Karpas-422 (cell line): ENCODE data around the gene NUMA1. TPM values are rescaled to one million over a fixed set of nuclear protein-coding genes. Genes with fewer than 3 reads are reported as not detected.

Source experiments
- DNase-seq: peaks from one replicate; pipeline ENCODE4 v3.0.0-alpha.2; 2015
- H2AFZ ChIP-seq: fragments of 200-600 bp; sonication (generic); 2 replicates; pipeline ENCODE4 v1.6.1; 2014; ENCODE audit warnings: antibody characterized with exemption, low read length, mixed read lengths
- H3K27ac ChIP-seq: fragments of 200-600 bp; sonication (generic); 2 replicates; pipeline ENCODE4 v1.5.1; 2014; ENCODE audit warnings: mild to moderate bottlenecking, low read length, moderate library complexity
- H3K27me3 ChIP-seq: fragments of 200-600 bp; sonication (generic); 2 replicates; pipeline ENCODE4 v1.6.1; 2014; ENCODE audit warnings: low read length, mixed read lengths
- H3K36me3 ChIP-seq: fragments of 200-600 bp; sonication (generic); 2 replicates; pipeline ENCODE4 v1.6.1; 2014; ENCODE audit warnings: low read length, mixed read lengths; ENCODE audit not compliant: insufficient read depth
- H3K4me1 ChIP-seq: fragments of 200-600 bp; sonication (generic); 2 replicates; pipeline ENCODE4 v1.6.1; 2014; ENCODE audit warnings: mild to moderate bottlenecking, low read length, mixed read lengths
- H3K4me2 ChIP-seq: fragments of 200-600 bp; sonication (generic); 2 replicates; pipeline ENCODE4 v1.6.1; 2014; ENCODE audit warnings: low read length, low read depth, mild to moderate bottlenecking; ENCODE audit not compliant: poor library complexity, severe bottlenecking
- H3K4me3 ChIP-seq: fragments of 200-600 bp; sonication (generic); 2 replicates; pipeline ENCODE4 v1.5.1; 2014; ENCODE audit warnings: mild to moderate bottlenecking, antibody characterized with exemption, low read length, mixed read lengths
- H3K79me2 ChIP-seq: fragments of 200-600 bp; sonication (generic); 2 replicates; pipeline ENCODE4 v1.6.1; 2014; ENCODE audit warnings: mild to moderate bottlenecking, low read length, mixed read lengths
- H3K9ac ChIP-seq: fragments of 200-600 bp; sonication (generic); 2 replicates; pipeline ENCODE4 v1.6.0; 2014; ENCODE audit warnings: low read length
- H3K9me2 ChIP-seq: fragments of 200-600 bp; sonication (generic), shearing (Covaris generic); replicated peaks from 2 replicates; pipeline ENCODE4 v1.6.0; 2014; ENCODE audit warnings: mild to moderate bottlenecking, low read length, moderate library complexity; ENCODE audit not compliant: insufficient read depth
- H3K9me3 ChIP-seq: fragments of 300-700, 200-600 bp; sonication (generic); 2 replicates; pipeline ENCODE4 v1.6.1; 2014; ENCODE audit warnings: low read length, mixed read lengths
- H4K20me1 ChIP-seq: fragments of 200-600 bp; sonication (generic); 2 replicates; pipeline ENCODE4 v1.6.1; 2014; ENCODE audit warnings: mild to moderate bottlenecking, antibody characterized with exemption, low read length, low read depth; ENCODE audit not compliant: insufficient read depth
- total RNA-seq: library from RNA; depleted of rRNA; stranded (reverse); fragments of >200 nt; shearing (Covaris generic); gene quantifications from 2 replicates; pipeline ENCODE4 v1.2.3, GENCODE V29; 2014; ENCODE audit warnings: low replicate concordance; rRNA removed

NUMA1 gene
- total RNA-seq: 29.0 and 45.3 TPM in 2 replicates

- peak within 1 kb of the TSS; percentile 97 for H3K4me2 ChIP-seq
- peak; percentile 100 for DNase-seq
- H3K4me1 ChIP-seq: peaks cover 22% of the 10 kb centered on the region
- H3K9me2 ChIP-seq: no peaks in the 10 kb centered on the region
- H3K4me3 ChIP-seq: peak within 1 kb of the TSS; percentile 96
- H2AFZ ChIP-seq: peak within 1 kb of the TSS; percentile 88
- peaks cover 35% of the 10 kb centered on the region for H3K79me2 ChIP-seq
- peaks cover 11% of the 10 kb centered on the region; the same call in 1 of the 2 replicates for H4K20me1 ChIP-seq
- no peaks in the 10 kb centered on the region for H3K9me3 ChIP-seq
- peak within 1 kb of the TSS; percentile 44 for H3K27ac ChIP-seq
- no peaks in the 10 kb centered on the region for H3K36me3 ChIP-seq
- no peaks in the 10 kb centered on the region for H3K27me3 ChIP-seq
- H3K9ac ChIP-seq: peak within 1 kb of the TSS; percentile 74
Observed at GRCh38 chr11:72080326-72081183, at the start of gene NUMA1, which contains the start of gene LRRC51. Gene NUMA1 (minus strand): TSS chr11:72080542. CDS start chr11:72035943, 44,599 bp downstream. Gene LRRC51 (plus strand): TSS chr11:72080850. CDS start chr11:72089084, 8,234 bp downstream.

- Histone ChIP-seq H3K9ac (no peak overlapping the region), H3K79me2 (no peaks in the 10 kb centered on the region), H3K9me3 (no peaks in the 10 kb centered on the region)
Observed at GRCh38 chr11:72129381-72129780, 49.0 kb upstream of the NUMA1 start.

GRCh38 chr11:72127923-72128322 is 47.6 kb upstream of the NUMA1 start:
- Histone ChIP-seq H3K27ac (no peak overlapping the region), H3K9me2 (no peaks in the 10 kb centered on the region), H3K36me3 (no peaks in the 10 kb centered on the region), H3K79me2 (no peaks in the 10 kb centered on the region), H3K4me1 (no peaks in the 10 kb centered on the region), H3K9ac (no peak overlapping the region), H3K4me2 (no peak overlapping the region), H3K9me3 (no peaks in the 10 kb centered on the region), H3K27me3 (no peaks in the 10 kb centered on the region), H4K20me1 (no peaks in the 10 kb centered on the region), H3K4me3 (no peak overlapping the region), H2AFZ (no peak overlapping the region)
- DNase-seq: no peak

More at GRCh38 chr11:72129381-72129780, 49.0 kb upstream of the NUMA1 start:
- no peaks in the 10 kb centered on the region for H3K36me3 ChIP-seq
- no peak overlapping the region for H2AFZ ChIP-seq
- H3K27ac ChIP-seq: no peak overlapping the region
- DNase-seq: no peak
- H3K4me1 ChIP-seq: no peaks in the 10 kb centered on the region
- no peak overlapping the region for H3K4me3 ChIP-seq
- H4K20me1 ChIP-seq: no peaks in the 10 kb centered on the region
- no peaks in the 10 kb centered on the region for H3K27me3 ChIP-seq
- no peaks in the 10 kb centered on the region for H3K9me2 ChIP-seq
- H3K4me2 ChIP-seq: no peak overlapping the region

- no peaks in the 10 kb centered on the region for H4K20me1 ChIP-seq
- H3K4me1 ChIP-seq: no peaks in the 10 kb centered on the region
- DNase-seq: no peak
- no peak overlapping the region for H3K4me2 ChIP-seq
- no peaks in the 10 kb centered on the region for H3K79me2 ChIP-seq
- H3K36me3 ChIP-seq: no peaks in the 10 kb centered on the region
- no peak overlapping the region for H2AFZ ChIP-seq
- H3K27me3 ChIP-seq: no peaks in the 10 kb centered on the region
- no peak overlapping the region for H3K27ac ChIP-seq
- H3K9me2 ChIP-seq: no peaks in the 10 kb centered on the region
- H3K4me3 ChIP-seq: no peak overlapping the region
- no peaks in the 10 kb centered on the region for H3K9me3 ChIP-seq
- no peak overlapping the region for H3K9ac ChIP-seq
Observed at GRCh38 chr11:72125956-72126355, 45.6 kb upstream of the NUMA1 start.

DNA sequence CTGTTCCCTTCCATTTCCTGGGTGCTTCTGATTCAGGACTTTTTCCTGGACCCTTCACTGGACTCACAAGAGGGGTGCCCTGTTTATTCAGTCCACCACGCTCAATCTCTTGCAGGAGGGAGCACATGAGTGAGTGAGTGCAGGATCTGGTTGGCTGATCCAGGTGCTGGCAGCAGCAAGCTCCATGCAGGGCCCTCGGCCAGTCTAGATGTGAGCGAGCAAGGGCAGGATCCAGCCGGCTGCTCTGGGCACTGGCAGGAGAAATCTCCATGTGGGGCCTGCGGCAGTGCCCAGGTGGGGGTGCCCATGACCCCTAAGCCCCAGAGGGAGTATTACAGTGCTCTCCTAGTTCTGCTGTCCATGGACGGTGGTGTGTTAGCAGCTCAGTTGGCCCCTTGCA is 43.7 kb upstream of the NUMA1 start:
- Histone ChIP-seq H3K27me3 (no peaks in the 10 kb centered on the region), H3K9ac (no peak overlapping the region), H3K36me3 (no peaks in the 10 kb centered on the region), H3K4me1 (no peaks in the 10 kb centered on the region), H3K4me3 (no peak overlapping the region), H3K79me2 (no peaks in the 10 kb centered on the region), H3K9me3 (no peaks in the 10 kb centered on the region), H4K20me1 (no peaks in the 10 kb centered on the region), H2AFZ (no peak overlapping the region), H3K9me2 (no peaks in the 10 kb centered on the region), H3K27ac (no peak overlapping the region), H3K4me2 (no peak overlapping the region)
- no peak for DNase-seq

GRCh38 chr11:72123117-72123653 is 42.8 kb upstream of the NUMA1 start:
- H3K79me2 ChIP-seq: no peaks in the 10 kb centered on the region
- no peaks in the 10 kb centered on the region for H4K20me1 ChIP-seq
- H3K4me2 ChIP-seq: no peak overlapping the region
- no peaks in the 10 kb centered on the region for H3K9me3 ChIP-seq
- H3K4me1 ChIP-seq: no peaks in the 10 kb centered on the region
- DNase-seq: no peak
- H3K27me3 ChIP-seq: no peaks in the 10 kb centered on the region
- H3K36me3 ChIP-seq: no peaks in the 10 kb centered on the region
- no peak overlapping the region for H3K27ac ChIP-seq
- no peak overlapping the region for H2AFZ ChIP-seq
- H3K9ac ChIP-seq: no peak overlapping the region
- no peak overlapping the region for H3K4me3 ChIP-seq
- no peaks in the 10 kb centered on the region for H3K9me2 ChIP-seq

DNA sequence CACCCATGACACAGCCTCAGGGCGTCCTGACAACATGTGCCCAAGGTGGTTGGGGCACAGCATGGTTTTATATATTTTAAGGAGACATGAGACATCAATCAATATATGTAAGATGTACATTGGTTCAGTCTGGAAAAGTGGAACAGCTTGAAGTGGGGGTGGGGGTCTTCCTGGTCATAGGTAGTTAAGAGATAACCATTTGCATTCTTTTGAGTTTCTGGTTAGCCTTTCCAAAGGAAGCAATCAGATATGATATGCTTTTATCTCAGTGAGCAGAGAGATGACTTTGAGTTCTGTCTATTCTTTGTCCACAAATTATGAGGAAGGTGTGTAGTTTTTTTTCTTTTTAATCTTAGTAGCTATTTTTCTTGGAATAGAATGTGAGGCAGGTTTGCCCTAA is 42.3 kb upstream of the NUMA1 start:
- H3K79me2 ChIP-seq: no peaks in the 10 kb centered on the region
- H3K9me2 ChIP-seq: no peaks in the 10 kb centered on the region
- H3K27ac ChIP-seq: no peak overlapping the region
- H3K36me3 ChIP-seq: no peaks in the 10 kb centered on the region
- H3K9ac ChIP-seq: no peak overlapping the region
- no peak overlapping the region for H3K4me2 ChIP-seq
- H3K4me3 ChIP-seq: no peak overlapping the region
- no peaks in the 10 kb centered on the region for H3K27me3 ChIP-seq
- H3K4me1 ChIP-seq: no peaks in the 10 kb centered on the region
- H4K20me1 ChIP-seq: no peaks in the 10 kb centered on the region
- H2AFZ ChIP-seq: no peak overlapping the region
- DNase-seq: no peak
- no peaks in the 10 kb centered on the region for H3K9me3 ChIP-seq

DNA sequence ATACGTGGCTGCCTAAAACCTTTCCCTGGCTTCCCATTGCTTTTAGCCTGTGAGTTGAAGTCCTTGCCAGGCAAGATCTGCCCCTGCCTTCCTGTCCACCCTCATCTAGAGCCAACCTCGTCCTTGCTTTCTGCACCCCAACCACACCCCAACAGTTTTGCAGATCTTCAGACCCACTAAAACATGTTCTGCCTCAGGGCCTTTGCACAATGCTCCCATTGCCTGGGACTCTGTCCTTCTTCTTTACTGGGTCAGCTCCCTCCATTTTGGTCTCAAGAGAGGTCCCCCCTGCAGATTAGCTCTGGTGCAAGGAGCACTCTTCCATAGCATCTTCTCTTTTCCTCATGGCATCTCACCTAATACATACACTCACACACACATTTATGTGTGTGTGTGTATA is 40.6 kb upstream of the NUMA1 start:
- Histone ChIP-seq H3K4me1 (no peaks in the 10 kb centered on the region), H4K20me1 (no peaks in the 10 kb centered on the region), H3K9me3 (no peaks in the 10 kb centered on the region), H3K36me3 (no peaks in the 10 kb centered on the region), H3K9me2 (no peaks in the 10 kb centered on the region), H3K9ac (no peak overlapping the region), H3K27me3 (no peaks in the 10 kb centered on the region), H3K79me2 (no peaks in the 10 kb centered on the region), H3K4me2 (no peak overlapping the region), H3K4me3 (no peak overlapping the region), H3K27ac (no peak overlapping the region), H2AFZ (no peak overlapping the region)
- DNase-seq: no peak
